Mesenteric fat pad (tissue), 1 donor: ENCODE results near the gene IL17RE. TPM values are rescaled to one million over a fixed set of nuclear protein-coding genes. Genes with fewer than 3 reads are reported as not detected.
"Not testable (repeated sequence)": the region's sequence is repeated elsewhere in the genome, so short reads cannot be mapped to it uniquely, and the experiment has no call there.

Source experiments
- DNase-seq: peaks from one replicate; pipeline ENCODE4 v3.0.0-alpha.2; 2020; ENCODE audit warnings: low spot score
- total RNA-seq: library from RNA; stranded (reverse); fragmentation: NEBNext Ultra II Directional; extraction: Animal tissue kit (Norgen Biotek cat#: 25700); gene quantifications from one replicate; pipeline ENCODE4 v1.2.1, GENCODE V29; 2021
- donor health status: DM: yes; HTN: yes; CAD: no.

The IL17RE gene
- total RNA-seq, 1 donor from 2014 or later = 20.2 TPM

DNA sequence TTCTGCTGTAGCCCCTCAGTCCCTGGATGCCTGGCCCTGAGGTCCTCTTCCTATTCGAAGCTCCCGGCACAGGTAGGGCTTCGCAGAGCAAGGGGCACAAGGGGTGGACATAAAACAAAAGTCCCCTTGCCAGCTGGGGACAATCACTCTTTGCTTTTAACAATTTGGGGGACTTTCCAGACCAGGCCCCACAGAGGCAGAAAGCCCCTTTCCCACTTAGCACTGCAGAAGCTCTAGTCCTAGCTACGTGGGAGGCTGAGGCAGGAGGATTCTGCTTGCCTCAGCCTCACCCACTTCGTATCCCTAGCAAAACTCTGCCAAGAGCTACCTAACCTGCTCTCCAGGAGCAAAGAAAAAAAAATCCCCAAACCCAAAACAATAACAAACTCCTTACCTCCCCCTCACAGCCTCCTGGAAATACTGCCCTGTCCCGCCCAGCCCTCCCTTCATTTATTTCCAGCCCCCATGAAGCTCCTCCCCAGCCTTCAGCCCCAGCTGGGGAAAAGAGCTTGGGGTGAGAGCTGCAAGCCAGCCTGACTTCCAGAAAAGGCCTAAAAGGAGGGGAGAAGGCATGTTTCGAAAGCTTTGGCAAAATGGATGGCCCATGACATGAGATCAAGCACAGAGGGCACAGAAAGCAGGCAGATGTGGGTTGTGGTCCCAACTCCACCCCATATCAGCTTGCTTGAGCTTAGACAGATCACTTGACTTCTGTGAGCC is 22.7 kb upstream of the IL17RE start, which contains the start of gene CIDEC:
TSS of gene CIDEC (minus strand) at position 424 of the 720 bp plus-strand sequence. CDS start 1,767 bp downstream, outside the sequence.
- DNase-seq = no peak

DNA sequence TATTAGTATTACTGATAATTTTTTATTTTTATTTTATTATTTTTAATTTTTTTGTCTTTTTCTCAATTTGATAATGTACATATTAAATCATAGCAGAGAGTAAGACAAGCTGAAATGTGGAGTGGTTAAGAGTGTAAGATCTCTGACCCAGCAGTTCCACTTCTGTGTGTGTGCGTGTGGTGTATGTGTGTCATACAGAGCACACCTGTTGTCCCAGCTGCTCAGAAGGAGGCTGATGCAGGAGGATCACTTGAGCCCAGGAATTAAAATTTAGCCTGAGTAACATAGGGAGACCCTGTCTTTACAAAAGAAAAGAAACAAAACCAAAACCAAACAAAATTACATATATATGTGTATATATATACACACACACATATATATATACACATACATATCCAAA is 21.2 kb upstream of the IL17RE start:
- no peak for DNase-seq

- no peak for DNase-seq
Measured at GRCh38 chr3:9883706-9884554, 18.7 kb upstream of the IL17RE start.

- DNase-seq = no peak
Measured at GRCh38 chr3:9884555-9885165, 18.0 kb upstream of the IL17RE start.

DNA sequence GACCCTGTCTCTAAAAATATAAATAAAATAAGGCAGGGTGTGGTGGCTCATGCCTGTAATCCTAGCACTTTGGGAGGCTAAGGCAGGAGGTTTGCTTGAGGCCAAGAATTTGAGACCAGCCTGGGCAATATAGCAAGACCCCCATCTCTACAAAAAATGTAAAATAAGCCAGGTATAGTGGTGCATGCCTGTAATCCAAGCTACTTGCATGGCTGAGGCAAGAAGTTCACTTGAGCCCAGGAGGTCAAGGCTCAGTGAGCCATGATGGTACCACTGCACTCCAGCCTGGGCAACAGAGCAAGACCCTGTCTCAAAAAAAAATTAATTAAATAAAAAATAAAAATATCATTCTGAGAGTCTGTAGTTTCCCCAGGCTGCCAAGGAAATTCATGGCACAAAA is 16.3 kb upstream of the IL17RE start:
- no peak for DNase-seq

DNA sequence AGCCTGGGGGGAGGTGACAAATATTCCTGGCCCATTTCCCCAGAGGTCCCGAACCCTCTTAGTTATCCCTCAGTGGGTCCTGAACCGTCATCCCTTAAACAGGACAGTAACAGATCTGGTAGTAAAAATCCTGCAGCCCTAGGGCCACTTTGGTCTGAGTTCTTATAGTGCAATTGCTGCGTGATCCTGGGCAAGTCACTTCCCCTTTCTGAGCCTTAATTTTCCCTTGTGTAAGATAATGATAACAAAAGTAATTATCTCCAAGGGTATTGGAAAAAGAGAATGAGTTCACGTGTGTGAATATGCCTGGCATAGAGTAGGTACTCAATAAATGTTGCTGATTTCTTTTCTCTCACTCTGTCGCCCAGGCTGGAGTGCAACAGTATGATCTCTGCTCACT is 15.2 kb upstream of the IL17RE start:
- DNase-seq = no peak

GRCh38 chr3:9888540-9888939 is 14.1 kb upstream of the IL17RE start:
- no peak for DNase-seq

GRCh38 chr3:9889405-9889804 is 13.2 kb upstream of the IL17RE start:
- no peak for DNase-seq

DNA sequence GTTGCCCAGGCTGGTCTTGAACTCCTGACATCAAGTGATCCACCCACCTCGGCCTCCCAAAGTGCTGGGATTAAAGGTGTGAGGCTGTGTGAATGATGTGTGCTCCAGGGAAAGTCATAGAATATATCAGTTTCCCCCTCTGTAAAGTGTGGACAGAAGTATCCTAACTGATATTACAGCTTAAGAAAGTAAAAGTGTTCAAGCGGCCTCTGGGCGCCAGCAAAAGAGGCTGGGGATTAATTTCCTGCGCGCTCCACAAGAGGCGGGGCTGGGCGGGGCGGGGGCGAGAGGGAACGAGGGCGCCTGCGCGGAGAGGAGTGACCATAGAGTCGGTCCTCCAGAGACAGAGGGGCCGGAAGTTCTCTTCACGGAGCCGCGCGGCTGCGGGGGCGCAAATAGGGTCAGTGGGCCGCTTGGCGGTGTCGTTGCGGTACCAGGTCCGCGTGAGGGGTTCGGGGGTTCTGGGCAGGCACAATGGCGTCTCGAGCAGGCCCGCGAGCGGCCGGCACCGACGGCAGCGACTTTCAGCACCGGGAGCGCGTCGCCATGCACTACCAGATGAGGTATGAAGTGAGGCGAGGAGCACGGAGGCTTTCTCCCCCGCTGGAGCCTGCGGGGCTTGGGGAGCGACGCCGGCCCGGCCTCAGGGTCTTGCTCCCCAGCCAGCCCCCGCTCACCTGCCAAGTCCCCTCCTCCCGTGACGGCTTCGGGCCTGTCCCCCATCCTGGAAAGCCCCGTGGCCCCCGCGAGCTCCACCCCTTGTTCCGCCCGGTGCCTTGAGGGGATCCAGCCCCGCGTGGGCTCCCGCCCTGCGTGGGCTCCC is 12.2 kb upstream of the IL17RE start, which contains the start of gene JAGN1:
TSS of gene JAGN1 (plus strand) at position 362 of the 823 bp plus-strand sequence. CDS start at position 475, 113 bp downstream.
- peak; percentile 95 for DNase-seq

DNA sequence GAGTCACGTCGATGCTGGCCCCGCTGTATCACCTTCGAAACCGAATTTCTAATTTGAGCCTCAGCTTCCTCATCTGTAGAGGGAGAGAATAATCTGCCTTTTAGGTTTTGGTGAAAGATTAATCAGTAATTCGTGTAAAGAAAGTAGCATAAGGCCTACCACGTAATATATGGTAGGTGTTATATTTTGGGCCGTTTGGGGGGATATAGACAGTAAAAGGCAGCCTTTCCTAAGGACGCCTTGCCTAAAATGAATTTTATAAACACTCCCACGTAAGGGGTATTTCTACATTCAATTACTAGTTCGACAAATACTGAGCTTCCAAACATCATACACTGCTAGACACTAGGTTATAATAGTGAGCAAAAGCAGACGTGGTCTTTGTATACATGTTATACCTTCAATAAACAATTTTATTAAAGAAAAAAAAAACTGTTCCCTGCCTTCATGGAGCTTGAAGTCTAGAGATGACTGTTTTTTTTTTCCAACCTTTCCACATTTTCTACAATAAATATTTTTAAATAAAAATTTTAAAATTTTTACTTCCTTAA is 11.5 kb upstream of the IL17RE start:
- no peak for DNase-seq

DNA sequence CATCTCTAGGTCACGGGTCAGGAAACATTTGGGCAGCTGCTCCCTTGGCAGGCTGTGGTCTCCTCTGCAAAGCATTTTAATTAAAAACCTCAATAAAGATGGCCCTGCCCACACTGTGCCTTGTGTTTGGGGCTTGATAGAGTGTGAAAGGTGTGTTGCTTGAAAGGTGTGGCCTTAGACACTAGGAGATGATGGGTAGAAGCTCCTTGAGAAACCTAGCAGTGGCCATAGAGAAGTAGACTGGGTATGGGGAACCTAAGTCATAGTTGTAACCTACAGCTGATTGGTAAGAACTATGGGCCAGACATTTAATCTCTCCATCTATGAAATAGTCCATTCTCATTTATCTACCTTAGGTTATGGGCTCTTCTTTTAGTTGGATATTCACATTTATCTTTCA is 8.9 kb upstream of the IL17RE start:
- DNase-seq = no peak

DNA sequence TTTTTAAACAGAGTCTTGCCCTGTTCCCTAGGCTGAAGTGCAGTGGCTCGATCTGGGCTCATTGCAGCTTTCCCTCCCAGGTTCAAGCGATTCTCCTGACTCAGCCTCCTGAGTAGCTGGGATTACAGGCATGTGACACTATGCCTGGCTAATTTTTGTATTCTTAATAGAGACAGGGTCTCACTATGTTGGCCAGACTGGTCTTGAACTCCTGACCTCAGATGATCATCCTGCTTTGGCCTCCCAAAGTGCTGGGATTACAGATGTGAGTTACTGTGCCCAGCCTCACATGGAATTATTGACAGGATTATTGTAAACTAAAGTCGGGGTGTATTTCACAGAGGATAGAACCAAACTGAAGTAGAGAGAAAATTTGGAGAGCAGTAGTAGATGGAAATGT is 6.9 kb upstream of the IL17RE start:
- not testable (repeated sequence) for DNase-seq

DNA sequence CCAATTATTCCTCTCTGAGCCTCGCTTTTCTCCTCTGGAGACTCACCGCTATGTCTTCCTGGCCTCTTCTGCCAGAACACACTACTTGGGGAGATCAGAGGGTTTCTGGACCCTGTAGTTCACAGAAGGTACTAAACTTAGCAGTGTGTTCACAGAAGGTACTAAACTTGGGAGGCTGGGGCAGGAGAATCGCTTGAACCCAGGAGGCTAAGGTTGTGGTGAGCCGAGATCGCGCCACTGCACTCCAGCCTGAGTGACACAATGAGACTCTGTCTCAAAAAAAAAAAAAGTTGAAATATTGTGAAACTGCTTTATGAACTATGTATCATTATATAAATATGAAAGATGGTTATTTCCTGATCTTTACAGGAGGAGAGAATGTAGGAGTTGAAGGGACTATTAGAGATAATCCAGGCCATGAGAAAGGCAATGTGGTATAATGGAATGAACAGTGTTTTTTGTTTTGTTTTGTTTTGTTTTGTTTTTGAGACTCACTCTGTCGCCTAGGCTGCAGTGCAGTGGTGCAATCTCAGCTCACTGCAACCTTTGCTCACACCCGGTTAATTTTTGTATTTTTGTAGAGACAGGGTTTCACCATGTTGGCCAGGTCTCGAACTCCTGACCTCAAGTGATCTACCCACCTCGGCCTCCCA is 5.8 kb upstream of the IL17RE start:
- DNase-seq = not testable (repeated sequence)

GRCh38 chr3:9897408-9898372 is 5.0 kb upstream of the IL17RE start:
- DNase-seq = no peak

- DNase-seq = no peak
Measured at GRCh38 chr3:9898467-9899241, 4.0 kb upstream of the IL17RE start.

DNA sequence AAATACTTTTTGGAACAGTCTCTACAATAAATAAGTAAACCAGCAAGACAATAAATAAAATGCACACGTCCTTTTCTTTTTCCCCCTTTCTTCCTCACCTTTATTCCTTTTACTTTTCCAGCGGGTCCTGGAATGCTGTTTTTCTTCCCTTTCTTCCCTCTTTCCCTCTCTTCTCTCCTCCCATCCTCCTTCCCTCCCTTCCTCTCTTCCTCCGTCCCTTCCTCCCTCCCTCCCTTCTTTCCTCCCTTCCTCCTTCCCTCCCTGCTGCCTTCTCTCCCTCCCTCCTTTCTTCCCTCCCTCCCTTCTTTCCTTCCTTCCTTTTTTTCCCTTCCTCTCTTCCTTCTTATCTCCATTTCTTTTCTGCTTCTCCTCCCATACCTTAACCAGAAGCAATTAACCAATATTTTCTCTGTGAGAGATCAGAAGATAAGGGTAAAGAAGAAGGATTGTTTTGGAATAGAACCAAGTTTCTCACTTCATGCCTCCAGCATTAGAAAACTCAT is 3.3 kb upstream of the IL17RE start:
- DNase-seq = no peak

DNA sequence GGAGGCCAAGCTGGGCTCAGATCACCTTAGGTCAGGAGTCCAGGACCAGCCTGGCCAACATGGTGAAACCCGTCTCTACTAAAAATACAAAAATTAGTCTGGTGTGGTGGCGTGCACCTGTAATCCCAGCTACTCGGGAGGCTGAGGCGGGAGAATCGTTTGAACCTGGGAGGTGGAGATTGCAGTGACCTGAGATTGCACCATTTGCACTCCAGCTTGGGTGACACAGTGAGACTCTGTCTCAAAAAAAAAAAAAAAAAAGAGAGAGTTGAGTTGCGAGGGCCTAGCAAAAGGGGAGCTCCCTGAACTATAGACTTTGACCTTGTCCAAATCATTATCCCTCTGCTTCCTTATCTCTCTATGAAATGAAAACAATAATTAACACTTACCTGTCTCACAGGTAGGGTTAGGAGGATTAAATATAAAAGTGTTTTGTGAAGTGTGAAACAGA is 1.7 kb upstream of the IL17RE start:
- DNase-seq = not testable (repeated sequence)

GRCh38 chr3:9901967-9902366 is 681 bp upstream of the IL17RE start:
- no peak for DNase-seq
